ENCODE measurements around the gene HTR3C. TPM values are rescaled to one million over a fixed set of nuclear protein-coding genes. Genes with fewer than 3 reads are reported as not detected.
"Not testable (repeated sequence)": the region's sequence is repeated elsewhere in the genome, so short reads cannot be mapped to it uniquely, and the experiment has no call there.

Gene HTR3C, protein sequence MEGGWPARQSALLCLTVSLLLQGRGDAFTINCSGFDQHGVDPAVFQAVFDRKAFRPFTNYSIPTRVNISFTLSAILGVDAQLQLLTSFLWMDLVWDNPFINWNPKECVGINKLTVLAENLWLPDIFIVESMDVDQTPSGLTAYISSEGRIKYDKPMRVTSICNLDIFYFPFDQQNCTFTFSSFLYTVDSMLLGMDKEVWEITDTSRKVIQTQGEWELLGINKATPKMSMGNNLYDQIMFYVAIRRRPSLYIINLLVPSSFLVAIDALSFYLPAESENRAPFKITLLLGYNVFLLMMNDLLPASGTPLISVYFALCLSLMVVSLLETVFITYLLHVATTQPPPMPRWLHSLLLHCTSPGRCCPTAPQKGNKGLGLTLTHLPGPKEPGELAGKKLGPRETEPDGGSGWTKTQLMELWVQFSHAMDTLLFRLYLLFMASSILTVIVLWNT
- total RNA-seq (not detected), polyA plus RNA-seq (not detected), total RNA-seq (0 reads per million in 6 experiments)

DNA sequence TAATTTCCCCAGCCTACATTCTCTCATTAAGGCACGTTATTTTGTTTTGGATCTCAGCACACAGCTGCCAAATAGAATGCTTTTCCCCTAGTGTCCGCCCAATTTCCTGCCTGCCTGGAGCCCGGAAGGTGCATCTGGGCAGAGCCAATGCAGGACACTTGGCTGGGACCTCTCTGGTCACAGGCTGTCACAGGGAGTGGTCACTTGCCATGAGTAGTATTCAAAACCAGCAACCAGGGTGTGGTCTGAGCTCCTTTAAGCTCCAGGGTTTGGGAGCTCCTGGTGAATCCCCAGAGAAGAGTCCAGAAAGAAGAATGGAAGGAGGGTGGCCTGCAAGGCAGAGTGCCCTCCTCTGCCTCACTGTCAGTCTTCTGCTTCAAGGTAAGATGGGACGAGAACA lies at the start of gene HTR3C:
HTR3C (plus strand) TSS at position 281 of the 400 bp plus-strand sequence; CDS start at position 315, 34 bp downstream.
- no peaks in the 10 kb centered on the region for H3K36me3 Mint-ChIP-seq
- no peaks in the 10 kb centered on the region for H3K9me3 Mint-ChIP-seq
- H3K4me3 Mint-ChIP-seq: no peak within 1 kb of the TSS
- peaks cover 6 to 13% (median 10%) of the 10 kb centered on the region in 5 donors for H3K27me3 Mint-ChIP-seq
- POLR2A ChIA-PET: no interaction called here
- DNase-seq (no peak), ATAC-seq (no peak)
- H3K4me1 Mint-ChIP-seq: no peaks in the 10 kb centered on the region
- no peak within 1 kb of the TSS for H3K27ac Mint-ChIP-seq

DNA sequence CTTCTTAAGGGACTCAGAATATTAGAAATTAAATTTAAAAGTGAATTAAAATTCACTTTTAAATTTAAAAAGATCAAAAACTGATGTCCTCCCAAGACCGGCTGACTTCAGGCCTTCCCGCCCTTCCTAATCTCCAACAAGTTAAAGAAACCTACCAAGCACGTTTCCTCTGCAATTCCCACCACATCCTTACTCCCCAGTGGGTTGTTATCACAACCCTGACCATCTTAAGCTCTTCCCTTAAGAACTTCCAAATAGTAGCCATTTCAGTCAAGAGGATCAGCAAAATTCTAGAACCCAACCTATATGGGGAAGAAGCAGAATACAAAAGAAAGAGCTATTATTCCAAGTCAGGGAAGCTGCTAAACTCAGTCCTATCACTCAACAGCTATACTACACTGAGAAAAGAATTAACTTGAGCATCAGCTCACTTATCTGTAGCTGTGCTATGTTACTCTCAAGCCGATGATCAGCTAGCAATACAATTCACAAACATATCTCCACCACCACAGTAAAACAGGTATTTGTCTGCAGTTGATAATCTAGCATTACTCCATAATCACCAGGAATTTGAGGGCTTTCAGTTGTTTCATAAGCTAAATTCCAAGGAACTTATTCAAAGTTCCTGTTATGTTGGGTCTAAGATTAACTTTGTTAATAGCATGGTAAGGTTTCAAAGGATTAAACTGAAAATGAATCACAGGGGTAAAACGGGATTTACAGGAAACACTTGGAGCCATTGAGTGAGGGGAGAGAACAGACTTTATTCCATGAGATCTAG lies 49.5 kb upstream of the HTR3C start:
- Mint-ChIP-seq H3K36me3 (peaks cover 0 to 42% (median 13%) of the 10 kb centered on the region in 3 donors), H3K4me1 (peaks cover 9 to 24% (median 11%) of the 10 kb centered on the region in 4 donors), H3K4me3 (no peak overlapping the region), H3K9me3 (no peaks in the 10 kb centered on the region), H3K27ac (no peak overlapping the region), H3K27me3 (no peaks in the 10 kb centered on the region)
- DNase-seq (no peak), ATAC-seq (no peak)
- POLR2A ChIA-PET: no interaction called here

DNA sequence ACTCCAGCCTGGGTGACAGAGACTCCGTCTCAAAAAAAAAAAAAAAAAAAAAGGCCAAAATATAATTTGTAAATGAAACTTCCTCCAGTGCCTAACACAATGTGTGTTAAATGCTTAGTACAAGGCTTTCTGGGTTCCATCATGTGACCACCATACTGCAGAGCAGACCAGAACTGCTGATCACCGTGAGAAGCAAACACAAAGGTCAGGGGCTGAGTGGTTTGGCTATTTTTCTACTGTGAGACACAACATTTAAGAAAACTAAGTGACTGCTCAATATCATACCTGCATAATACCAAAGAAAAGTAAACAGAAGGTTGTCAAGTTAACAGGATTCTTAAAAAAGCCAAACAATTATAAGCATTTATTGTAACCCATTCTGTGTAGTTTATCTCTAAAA lies 48.4 kb upstream of the HTR3C start:
- DNase-seq: no peak
- Mint-ChIP-seq H3K36me3 (peaks cover 0 to 43% (median 12%) of the 10 kb centered on the region in 3 donors), H3K4me1 (peaks cover 9 to 24% (median 11%) of the 10 kb centered on the region in 4 donors), H3K4me3 (no peak overlapping the region), H3K9me3 (no peaks in the 10 kb centered on the region), H3K27ac (no peak overlapping the region), H3K27me3 (no peaks in the 10 kb centered on the region)
- no peak for ATAC-seq
- POLR2A ChIA-PET: no interaction called here

DNA sequence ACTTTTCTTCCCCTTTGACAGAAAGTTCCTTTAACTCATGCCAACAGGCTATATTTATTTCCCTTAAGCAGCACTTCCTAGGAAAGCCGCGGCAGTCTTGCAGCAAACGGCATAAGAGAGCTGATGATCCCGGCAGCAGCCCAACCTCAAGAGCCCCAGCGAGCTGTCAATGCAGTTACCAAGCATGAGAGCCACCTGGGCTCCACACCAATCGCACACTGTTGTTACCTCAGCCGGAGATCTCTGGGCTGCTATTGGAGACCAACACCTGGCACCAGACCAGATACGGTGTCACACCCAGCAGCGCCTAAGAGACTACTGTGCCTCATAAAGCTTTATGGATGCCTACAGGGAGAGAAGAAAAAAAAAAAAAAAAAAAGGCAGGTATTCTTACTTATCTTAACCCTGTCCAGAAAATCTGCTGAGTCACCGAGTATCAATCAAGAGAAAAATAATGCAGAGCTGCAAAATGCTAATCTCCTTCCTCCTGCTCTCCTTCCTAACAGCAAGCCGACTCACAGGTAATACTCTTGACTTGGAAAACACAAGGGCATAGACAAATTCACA lies 46.8 kb upstream of the HTR3C start:
- H3K27ac Mint-ChIP-seq: peak overlapping the region in 2 of 10 donors; percentile 9 to 26

DNA sequence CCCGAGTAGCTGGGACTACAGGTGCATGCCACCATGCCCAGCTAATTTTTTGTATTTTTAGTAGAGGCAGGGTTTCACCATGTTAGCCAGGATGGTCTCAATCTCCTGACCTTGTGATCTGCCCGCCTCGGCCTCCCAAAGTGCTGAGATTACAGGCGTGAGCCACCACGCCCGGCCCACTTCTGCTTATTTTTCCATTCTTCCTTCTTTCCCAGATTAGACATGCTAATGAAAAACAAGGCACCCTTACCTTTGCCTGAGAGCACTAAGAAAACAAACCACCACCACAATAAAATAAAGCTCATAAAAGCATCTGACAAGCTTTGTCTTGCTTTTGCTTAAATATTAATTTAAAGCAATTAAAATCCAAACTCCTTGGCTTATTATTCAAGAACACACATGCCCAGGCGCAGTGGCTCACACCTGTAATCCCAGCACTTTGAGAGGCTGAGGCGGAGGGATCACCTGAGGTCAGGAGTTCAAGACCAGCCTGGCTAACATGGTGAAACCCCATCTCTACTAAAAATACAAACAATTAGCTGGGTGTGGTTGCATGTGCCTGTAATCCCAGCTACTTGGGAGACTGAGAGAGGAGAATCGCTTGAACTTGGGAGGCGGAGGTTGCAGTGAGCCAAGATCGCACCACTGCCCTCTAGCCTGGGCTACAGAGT lies 45.6 kb upstream of the HTR3C start:
- H3K36me3 Mint-ChIP-seq: peaks cover under 1 to 46% (median 12%) of the 10 kb centered on the region in 3 donors
- POLR2A ChIA-PET, H3K27me3 Mint-ChIP-seq, ATAC-seq, H3K4me3 Mint-ChIP-seq, H3K9me3 Mint-ChIP-seq, DNase-seq, H3K27ac Mint-ChIP-seq: not testable (repeated sequence)
- peaks cover 9 to 24% (median 11%) of the 10 kb centered on the region in 4 donors for H3K4me1 Mint-ChIP-seq

More for the DNA sequence above, 46.8 kb upstream of the HTR3C start:
- peak overlapping the region in 1 of 10 donors; percentile 4 for H3K4me3 Mint-ChIP-seq
- peaks cover 0 to 44% (median 12%) of the 10 kb centered on the region in 3 donors for H3K36me3 Mint-ChIP-seq
- peaks cover 9 to 24% (median 11%) of the 10 kb centered on the region in 4 donors for H3K4me1 Mint-ChIP-seq
- POLR2A ChIA-PET: interaction anchor here (0.5 to 0.7 kb wide), 2 partner anchors 12 to 129 kb away, joined by 6 read pairs; no protein-coding TSS in a partner anchor
- no peaks in the 10 kb centered on the region for H3K9me3 Mint-ChIP-seq
- H3K27me3 Mint-ChIP-seq: no peaks in the 10 kb centered on the region
- ATAC-seq: peak; percentile 71 to 84
- peak in 4 of 10 donors; percentile 10 to 48 (median 37) for DNase-seq

DNA sequence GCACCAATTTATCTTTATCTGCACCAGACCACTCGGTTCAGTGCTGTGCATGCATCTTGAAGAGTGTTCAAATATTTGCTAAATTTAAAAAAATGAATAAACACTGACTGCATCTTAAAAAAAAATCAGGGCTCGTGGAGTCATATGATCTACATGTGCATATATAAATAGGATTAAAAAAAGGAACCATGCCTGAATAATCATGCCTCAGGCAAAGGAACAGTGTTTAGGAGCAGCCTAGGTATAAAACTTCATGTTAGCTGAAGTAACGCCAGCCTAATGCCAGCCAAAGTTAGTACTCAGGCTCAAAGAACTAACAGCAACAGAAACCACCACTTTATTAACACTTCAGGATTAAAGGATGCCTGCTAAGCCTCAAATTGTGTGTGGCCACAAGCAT lies 44.7 kb upstream of the HTR3C start:
- POLR2A ChIA-PET: no interaction called here
- Mint-ChIP-seq H3K9me3 (no peaks in the 10 kb centered on the region), H3K27me3 (no peaks in the 10 kb centered on the region), H3K4me1 (peaks cover 8 to 24% (median 10%) of the 10 kb centered on the region in 4 donors), H3K27ac (no peak overlapping the region), H3K36me3 (peaks cover 4 to 50% (median 14%) of the 10 kb centered on the region in 3 donors), H3K4me3 (no peak overlapping the region)
- DNase-seq (no peak), ATAC-seq (no peak)

DNA sequence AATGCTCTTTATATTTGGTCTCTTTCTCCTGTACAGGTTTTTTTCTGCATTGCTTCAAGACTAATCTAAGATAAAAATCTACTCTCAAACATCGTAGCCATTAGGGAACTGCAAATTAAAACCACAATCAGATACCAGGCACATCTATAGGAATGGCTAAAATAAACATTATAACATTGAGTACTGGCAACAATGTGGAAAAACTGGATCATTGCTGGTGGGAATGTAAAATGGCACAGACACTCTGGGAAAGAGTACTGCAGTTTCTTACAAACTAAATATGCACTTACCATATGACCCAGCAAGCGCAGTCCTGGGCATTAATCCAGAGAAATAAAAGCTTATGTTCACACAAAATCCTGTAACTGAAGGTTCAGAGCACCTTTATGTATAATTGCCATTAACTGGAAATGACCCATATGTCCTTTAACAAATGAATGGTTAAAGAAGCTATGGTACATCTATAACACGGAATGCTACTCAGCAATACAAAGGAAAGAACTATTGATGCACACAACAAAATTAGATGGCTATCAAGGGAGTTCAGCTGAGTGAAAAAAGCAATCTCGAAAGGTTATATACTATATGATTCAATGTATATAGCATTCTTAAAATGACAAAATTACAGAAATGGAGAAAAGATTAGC lies 41.5 kb upstream of the HTR3C start:
- ATAC-seq (no peak), DNase-seq (no peak)
- no peak overlapping the region for H3K4me3 Mint-ChIP-seq
- H3K27me3 Mint-ChIP-seq: no peaks in the 10 kb centered on the region
- no peaks in the 10 kb centered on the region for H3K9me3 Mint-ChIP-seq
- H3K4me1 Mint-ChIP-seq: peaks cover 10 to 22% (median 16%) of the 10 kb centered on the region in 4 donors
- POLR2A ChIA-PET: no interaction called here
- no peak overlapping the region for H3K27ac Mint-ChIP-seq
- peaks cover 4 to 45% (median 5%) of the 10 kb centered on the region in 3 donors for H3K36me3 Mint-ChIP-seq

DNA sequence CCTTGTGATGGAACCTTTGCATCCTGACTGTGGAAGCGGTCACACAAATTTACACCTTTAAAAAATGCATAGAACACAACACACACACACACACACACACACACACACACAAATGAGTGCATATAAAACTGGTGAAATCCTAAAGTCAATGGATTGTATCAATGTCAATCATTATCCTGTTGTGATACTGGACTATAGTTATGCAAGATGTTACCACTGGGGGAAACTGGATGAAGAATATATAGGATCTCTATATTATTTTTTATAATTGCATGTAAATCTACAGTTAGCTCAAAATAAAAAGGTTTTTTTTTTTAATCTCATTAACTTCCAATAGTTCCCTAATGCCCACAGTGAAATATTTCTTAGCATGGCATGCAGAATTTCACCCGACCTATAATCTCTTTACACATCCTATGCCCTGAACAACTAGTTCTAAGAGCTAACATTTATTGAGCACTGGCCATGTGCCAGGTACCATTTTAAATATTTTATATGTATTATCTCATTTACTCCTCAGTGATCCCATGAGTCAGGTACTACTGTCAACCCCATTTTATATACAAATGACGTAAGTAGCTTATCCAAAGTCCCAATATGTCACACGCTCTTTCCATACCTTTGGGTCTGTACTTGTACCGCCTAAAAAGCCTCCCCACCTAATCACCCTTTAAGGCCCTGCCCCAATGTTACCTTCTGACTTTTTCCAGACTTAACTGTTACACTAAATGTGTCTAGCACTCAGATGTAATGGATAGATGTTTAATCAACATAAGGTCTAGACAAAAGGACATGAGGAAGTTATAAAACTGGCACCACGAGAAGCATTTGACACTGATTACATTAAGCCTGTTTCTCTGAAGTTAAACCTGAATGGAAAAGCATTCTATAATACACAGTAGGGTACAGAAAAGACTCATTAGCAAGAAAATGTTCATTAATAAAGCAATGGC lies 40.6 kb upstream of the HTR3C start:
- Mint-ChIP-seq H3K4me3 (no peak overlapping the region), H3K27me3 (no peaks in the 10 kb centered on the region), H3K36me3 (peaks cover 4 to 41% (median 7%) of the 10 kb centered on the region in 3 donors), H3K27ac (no peak overlapping the region), H3K9me3 (no peaks in the 10 kb centered on the region), H3K4me1 (peaks cover 15 to 25% (median 18%) of the 10 kb centered on the region in 4 donors)
- no peak for ATAC-seq
- POLR2A ChIA-PET: no interaction called here
- DNase-seq: no peak

DNA sequence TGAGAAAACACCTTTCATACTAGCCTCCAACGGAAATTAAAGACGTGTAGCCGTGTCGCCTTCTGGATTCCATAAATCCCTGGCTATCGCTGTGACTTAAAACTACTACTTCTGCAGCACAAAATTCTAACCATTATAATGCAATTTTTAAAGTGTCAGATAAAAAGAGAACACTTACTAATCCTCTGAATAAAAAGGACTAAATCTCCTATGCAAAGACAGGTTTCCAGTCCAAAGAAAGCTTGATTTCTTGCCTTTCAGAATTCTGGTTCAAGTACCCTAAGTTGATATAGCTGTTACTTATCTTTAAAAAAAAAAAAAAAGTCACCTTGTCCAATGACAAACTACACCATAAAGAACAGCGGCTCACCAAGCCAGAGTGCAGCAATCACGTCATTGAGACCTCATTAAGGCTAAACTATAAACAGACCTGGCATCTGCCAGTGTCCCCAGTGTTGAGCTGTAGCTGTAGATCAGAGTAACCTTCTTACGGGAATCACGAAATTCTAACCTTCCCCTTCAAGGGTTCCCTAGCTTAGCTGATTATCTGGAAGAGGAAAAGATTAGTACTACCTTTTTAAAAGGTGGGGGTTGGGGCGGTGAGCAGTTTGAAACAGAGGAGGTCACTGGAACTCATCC lies 37.3 kb upstream of the HTR3C start:
- POLR2A ChIA-PET: interaction anchor here (0.6 kb wide), 1 partner anchor 82 kb away, joined by 3 read pairs; no protein-coding TSS in a partner anchor
- peaks cover 0 to 7% (median 3%) of the 10 kb centered on the region in 5 donors for H3K27me3 Mint-ChIP-seq
- peak overlapping the region in 9 of 10 donors; percentile 41 to 100 (median 81) for H3K4me3 Mint-ChIP-seq
- H3K4me1 Mint-ChIP-seq: peaks cover 21 to 37% (median 23%) of the 10 kb centered on the region in 4 donors
- DNase-seq (no peak), ATAC-seq (no peak)
- peaks cover 4 to 27% (median 5%) of the 10 kb centered on the region in 3 donors for H3K36me3 Mint-ChIP-seq
- no peaks in the 10 kb centered on the region for H3K9me3 Mint-ChIP-seq
- H3K27ac Mint-ChIP-seq: peak overlapping the region in 3 of 10 donors; percentile 24 to 52 (median 44)

DNA sequence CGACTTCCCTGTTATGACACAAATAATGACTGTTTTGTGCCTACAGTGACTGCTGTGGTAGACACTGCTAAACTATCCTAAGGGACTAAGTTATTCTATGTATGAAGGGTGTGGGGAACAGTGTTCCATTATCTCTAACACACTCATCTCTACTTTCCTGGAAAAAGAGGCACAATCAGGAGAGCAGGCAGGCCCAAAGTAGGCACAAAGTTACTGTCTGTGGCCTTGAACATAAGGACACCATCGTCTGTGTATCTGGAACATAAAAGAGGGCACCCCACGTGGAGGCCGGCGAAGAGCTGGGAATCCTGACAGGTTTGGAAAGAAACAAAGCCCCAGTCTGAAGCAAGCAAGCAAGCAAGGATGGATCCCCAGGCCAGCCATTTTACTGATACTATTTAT lies 36.7 kb upstream of the HTR3C start:
- POLR2A ChIA-PET: no interaction called here
- Mint-ChIP-seq H3K4me3 (peak overlapping the region in 9 of 10 donors; percentile 67 to 100 (median 82)), H3K27ac (peak overlapping the region in 5 of 10 donors; percentile 24 to 54 (median 44)), H3K9me3 (no peaks in the 10 kb centered on the region), H3K36me3 (peaks cover 4 to 22% (median 5%) of the 10 kb centered on the region in 3 donors), H3K27me3 (peaks cover 4 to 10% (median 7%) of the 10 kb centered on the region in 5 donors), H3K4me1 (peaks cover 19 to 37% (median 23%) of the 10 kb centered on the region in 4 donors)
- DNase-seq (no peak), ATAC-seq (no peak)

Data from naive thymus-derived CD8-positive, alpha-beta T cell (primary cell).